Heart right ventricle (tissue), 16 donors: ENCODE measurements around the gene ACOT6. TPM values are rescaled to one million over a fixed set of nuclear protein-coding genes. Genes with fewer than 3 reads are reported as not detected.
A peak's percentile ranks its signal among the peaks of the same experiment; 100 is the strongest.
"Not testable (repeated sequence)": the region's sequence is repeated elsewhere in the genome, so short reads cannot be mapped to it uniquely, and the experiment has no call there.

Experiments
- ATAC-seq, 8 donors: fragments of 200-7000 bp; cut with Tn5 transposase; one replicate each; pipeline ENCODE4 v1.9.1; 2020; ENCODE audit warnings: mild to moderate bottlenecking in 8 of 8, moderate library complexity in 8 of 8, moderate number of reproducible peaks in 1 of 8
- DNase-seq, 2 donors: peaks; one replicate each; pipeline ENCODE4 v3.0.0-alpha.2; 2020
- H3K27ac ChIP-seq, 10 donors: fragments of 200-600 bp; sonication (generic) in 2 of 10; one replicate each; pipeline versions ENCODE4 v1.5.0 to v1.8.0; 2020 to 2022; ENCODE audit warnings: mild to moderate bottlenecking in 3 of 10
- H3K27me3 ChIP-seq, 7 donors: fragments of 200-600 bp; one replicate each; pipeline ENCODE4 v1.8.0; 2021 to 2022; ENCODE audit warnings: mild to moderate bottlenecking in 2 of 7
- H3K36me3 ChIP-seq, 9 donors: fragments of 200-600 bp; sonication (generic) in 1 of 9; one replicate each; pipeline versions ENCODE4 v1.5.0 to v1.8.0; 2020 to 2022; ENCODE audit warnings: mild to moderate bottlenecking in 2 of 9
- H3K4me1 ChIP-seq, 9 donors: fragments of 200-600 bp; sonication (generic) in 1 of 9; one replicate each; pipeline versions ENCODE4 v1.5.0 to v1.8.0; 2020 to 2022; ENCODE audit warnings: mild to moderate bottlenecking in 4 of 9
- H3K4me3 ChIP-seq, 10 donors: fragments of 200-600 bp; sonication (generic) in 2 of 10; one replicate each; pipeline versions ENCODE4 v1.5.0 to v1.8.0; 2020 to 2022; ENCODE audit warnings: mild to moderate bottlenecking in 7 of 10, moderate library complexity in 2 of 10
- H3K9me3 ChIP-seq, 11 donors: fragments of 200-600 bp in 10 of 11; sonication (generic) in 2 of 11; one replicate each; pipeline versions ENCODE4 v1.5.0 to v1.8.0; 2013 to 2022; ENCODE audit warnings: mild to moderate bottlenecking in 2 of 11, control low read depth in 1 of 11, moderate library complexity in 1 of 11
- WGBS, 2 donors: extraction: QIAGEN DNeasy Blood & Tissue Kit; methylation state at CpG; one replicate each; pipeline ENCODE4 v1.1.7; 2013; ENCODE audit warnings: inconsistent platforms in 1 of 2; 5-methylcytosine and 5-hydroxymethylcytosine counted together
- intact Hi-C, 10 donors: fragments of 100-400 bp; cut with DNase I; formaldehyde crosslinking; loops; one replicate each; pipeline versions ENCODE4 v1.11.1 to v1.14.2; 2022
- polyA plus RNA-seq, 2 donors: library from polyadenylated mRNA; stranded (reverse); fragments of 200-250 nt; gene quantifications; one replicate each; pipeline ENCODE4 v1.2.3, GENCODE V29; 2013
- total RNA-seq, 10 donors: library from RNA; stranded (reverse); fragmentation: NEBNext Ultra II Directional in 3 of 10; extraction: Animal tissue kit (Norgen Biotek cat#: 25700) in 3 of 10; gene quantifications; one replicate each; pipeline versions ENCODE4 v1.2.1 to v1.2.4, GENCODE V29; 2021 to 2023
- TF ChIP-seq, protein P1 (sequence below), 9 donors: fragments of 200-600 bp; sonication (generic) in 2 of 9; IDR thresholded peaks; one replicate each; pipeline versions ENCODE4 v1.5.0 to v1.8.0; 2021 to 2022; ENCODE audit warnings: antibody characterized with exemption in 9 of 9, mild to moderate bottlenecking in 5 of 9, moderate library complexity in 1 of 9
- donor health status: Arrhythmogenic right ventricular cardiomyopathy.
- donor health status: ischemic (EF 13 %, LVEDD 7.1; RV severe dilation, severe dysfunction).
- donor health status: healthy with polysubstance abuse.
- donor health status: DM: no; HTN: yes; CAD: no.
- donor health status: DM: no; HTN: no; CAD: no.
- donor health status: ischemic (EF 25% LVEDD 6.9; RV normal size, moderate dysfunction).
- donor health status: ischemic (EF 25% LVEDD 5.7; RV mildly dilated, moderate dysfunction).
- donor health status: healthy.
- donor health status: DM: yes; HTN: yes; CAD: no.
- donor health status: Ischemic cardiomyopathy.
- donor health status: ischemic (EF 35%, LVEDD 5.7; RV mildly dilated, moderate dysfunction).
- donor health status: nonischemic (EF 11% LVEDD 7.7; RV severe dilation, severe dysfunction).
- donor health status: DM: yes; HTN: yes; CAD: no.
- donor health status: PGD.
- donor health status: ischemic (EF 29% LVEDD 5.4; RV normal size, mild dysfunction).
- donor health status: nonischemic (EF 23%, LVEDD 6.1; RV moderate dilation, normal function).

Gene ACOT6
- total and polyA plus RNA-seq, 12 donors: not detected

DNA sequence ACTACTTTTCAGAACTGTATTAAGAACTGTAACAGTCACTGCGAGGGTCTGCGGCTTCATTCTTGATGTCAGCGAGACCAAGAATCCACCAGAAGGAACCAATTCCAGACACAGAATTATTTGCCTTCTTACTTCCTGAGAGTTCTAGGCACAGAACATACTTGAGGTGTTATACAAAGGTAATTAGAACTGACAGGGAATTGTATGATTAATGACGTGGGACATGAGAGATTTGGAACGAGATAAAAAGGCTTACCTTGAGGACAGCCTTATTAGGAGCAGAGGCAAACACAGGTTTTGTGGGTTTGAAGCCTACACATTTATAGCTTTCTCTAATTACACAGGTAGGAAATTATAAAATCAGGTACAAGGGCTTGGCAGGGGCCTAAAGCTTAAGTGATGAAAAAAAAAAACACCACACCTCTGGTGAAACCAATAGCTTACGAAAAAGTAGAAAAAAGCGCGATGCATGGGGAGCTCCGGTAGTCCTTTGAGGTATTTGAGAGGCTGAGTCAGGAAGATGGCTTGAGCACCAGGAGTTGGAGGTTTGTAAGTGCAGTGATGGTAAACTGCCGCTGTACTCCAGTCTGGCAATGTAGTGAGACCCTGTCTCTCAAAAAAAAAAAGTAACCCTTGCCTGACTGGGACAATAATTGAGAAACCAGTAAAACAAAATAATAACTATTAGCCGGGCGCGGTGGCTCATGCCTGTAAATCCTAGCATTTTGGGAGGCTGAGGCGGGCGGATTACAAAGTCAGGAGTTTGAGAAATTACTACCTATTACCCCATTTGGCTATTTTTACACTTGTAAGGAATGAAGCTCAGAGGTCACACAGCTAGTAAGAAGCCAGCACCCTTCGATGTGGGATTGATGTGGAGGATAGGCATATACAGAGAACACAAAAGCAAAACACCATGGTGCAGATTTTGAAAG, 44.1 kb upstream of the ACOT6 start:
- WGBS, 2 donors: 67 to 74% methylated on average over 16 of the region's 16 CpGs
- H3K4me1 ChIP-seq: peaks cover 3 to 44% (median 31%) of the 10 kb centered on the region in 9 donors
- DNase-seq: no peak
- intact Hi-C loops: loop anchor here in 5 of 10 donors (5.0 to 10.0 kb wide), 2 partner anchors 41 to 53 kb away; no protein-coding TSS in a partner anchor
- peak in 4 of 8 donors; percentile 2 to 10 (median 9) for ATAC-seq
- H3K27me3 ChIP-seq: no peaks in the 10 kb centered on the region
- TF ChIP-seq, protein P1, sequence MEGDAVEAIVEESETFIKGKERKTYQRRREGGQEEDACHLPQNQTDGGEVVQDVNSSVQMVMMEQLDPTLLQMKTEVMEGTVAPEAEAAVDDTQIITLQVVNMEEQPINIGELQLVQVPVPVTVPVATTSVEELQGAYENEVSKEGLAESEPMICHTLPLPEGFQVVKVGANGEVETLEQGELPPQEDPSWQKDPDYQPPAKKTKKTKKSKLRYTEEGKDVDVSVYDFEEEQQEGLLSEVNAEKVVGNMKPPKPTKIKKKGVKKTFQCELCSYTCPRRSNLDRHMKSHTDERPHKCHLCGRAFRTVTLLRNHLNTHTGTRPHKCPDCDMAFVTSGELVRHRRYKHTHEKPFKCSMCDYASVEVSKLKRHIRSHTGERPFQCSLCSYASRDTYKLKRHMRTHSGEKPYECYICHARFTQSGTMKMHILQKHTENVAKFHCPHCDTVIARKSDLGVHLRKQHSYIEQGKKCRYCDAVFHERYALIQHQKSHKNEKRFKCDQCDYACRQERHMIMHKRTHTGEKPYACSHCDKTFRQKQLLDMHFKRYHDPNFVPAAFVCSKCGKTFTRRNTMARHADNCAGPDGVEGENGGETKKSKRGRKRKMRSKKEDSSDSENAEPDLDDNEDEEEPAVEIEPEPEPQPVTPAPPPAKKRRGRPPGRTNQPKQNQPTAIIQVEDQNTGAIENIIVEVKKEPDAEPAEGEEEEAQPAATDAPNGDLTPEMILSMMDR (IDR thresholded peaks at IDR 0.05): no peak
- peaks cover 0 to 7% (median 0%) of the 10 kb centered on the region in 9 donors for H3K36me3 ChIP-seq
- no peaks in the 10 kb centered on the region for H3K9me3 ChIP-seq
- peak overlapping the region; percentile 77 to 98 (median 94) for H3K27ac ChIP-seq
- peak overlapping the region; percentile 21 to 89 (median 76) for H3K4me3 ChIP-seq

DNA sequence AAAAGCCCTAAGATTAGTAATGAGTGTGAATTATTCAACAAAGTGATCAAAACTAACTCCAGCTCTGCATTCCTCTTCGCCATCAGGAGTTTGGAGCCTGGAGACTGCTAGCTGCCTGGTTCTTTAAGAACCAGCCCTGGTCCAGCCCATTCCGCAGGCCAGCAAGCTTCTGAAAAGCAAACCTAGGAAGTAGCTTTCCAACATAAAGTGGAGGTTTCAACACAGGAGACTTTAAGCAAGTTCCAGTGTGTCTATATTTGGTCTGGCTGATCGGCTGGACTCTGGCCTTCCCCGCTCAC, 43.5 kb upstream of the ACOT6 start:
- not testable (repeated sequence) for DNase-seq

DNA sequence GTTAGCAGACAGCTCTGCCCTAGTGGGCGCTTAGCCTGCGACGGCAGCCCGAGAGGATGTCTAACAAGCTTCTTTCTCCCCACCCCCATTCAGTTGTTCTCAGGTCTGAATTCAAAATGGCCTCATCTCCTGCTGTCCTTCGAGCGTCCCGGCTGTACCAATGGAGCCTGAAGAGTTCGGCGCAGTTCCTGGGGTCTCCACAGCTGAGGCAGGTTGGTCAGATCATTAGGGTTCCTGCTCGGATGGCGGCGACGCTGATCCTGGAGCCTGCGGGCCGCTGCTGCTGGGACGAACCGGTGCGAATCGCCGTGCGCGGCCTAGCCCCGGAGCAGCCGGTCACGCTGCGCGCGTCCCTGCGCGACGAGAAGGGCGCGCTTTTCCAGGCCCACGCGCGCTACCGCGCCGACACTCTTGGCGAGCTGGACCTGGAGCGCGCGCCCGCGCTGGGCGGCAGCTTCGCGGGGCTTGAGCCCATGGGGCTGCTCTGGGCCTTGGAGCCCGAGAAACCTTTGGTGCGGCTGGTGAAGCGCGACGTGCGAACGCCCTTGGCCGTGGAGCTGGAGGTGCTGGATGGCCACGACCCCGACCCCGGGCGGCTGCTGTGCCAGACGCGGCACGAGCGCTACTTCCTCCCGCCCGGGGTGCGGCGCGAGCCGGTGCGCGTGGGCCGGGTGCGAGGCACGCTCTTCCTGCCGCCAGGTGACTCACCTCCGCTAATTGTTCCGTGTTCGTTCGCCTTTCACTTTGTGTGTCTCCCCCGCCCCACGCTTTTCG, 42.9 kb upstream of the ACOT6 start, which contains the start of gene ACOT2:
TSS of gene ACOT2 (plus strand) at position 29 of the 774 bp plus-strand sequence. CDS start at position 57, 28 bp downstream.
- peak within 1 kb of the TSS; percentile 56 to 89 (median 76) for H3K4me3 ChIP-seq
- peak; percentile 90 to 93 (median 92) for ATAC-seq
- H3K4me1 ChIP-seq: peaks cover 3 to 44% (median 31%) of the 10 kb centered on the region in 9 donors
- not testable (repeated sequence) for H3K9me3 ChIP-seq, H3K27me3 ChIP-seq
- peaks cover 0 to 16% (median 6%) of the 10 kb centered on the region in 9 donors for H3K36me3 ChIP-seq
- DNase-seq: peak; percentile 76 to 86
- TF ChIP-seq, protein P1 (IDR thresholded peaks at IDR 0.05): peak in 3 of 9 donors; percentile 8 to 16 (median 16)
- WGBS, 2 donors: 0% methylated on average over 67 to 72 of the region's 83 CpGs
- H3K27ac ChIP-seq: peak within 1 kb of the TSS; percentile 77 to 98 (median 94)
- intact Hi-C loops: loop anchor here in 5 of 10 donors (5.0 to 10.0 kb wide), 2 partner anchors 42 to 55 kb away; no protein-coding TSS in a partner anchor

More for the DNA sequence above, 43.5 kb upstream of the ACOT6 start:
- not testable (repeated sequence) for H3K9me3 ChIP-seq, ATAC-seq, H3K27me3 ChIP-seq
- Histone ChIP-seq H3K36me3 (peaks cover 0 to 10% (median 1%) of the 10 kb centered on the region in 9 donors), H3K27ac (peak overlapping the region; percentile 77 to 98 (median 94)), H3K4me1 (peaks cover 3 to 44% (median 31%) of the 10 kb centered on the region in 9 donors), H3K4me3 (peak overlapping the region; percentile 21 to 89 (median 76))
- intact Hi-C loops: loop anchor here in 5 of 10 donors (5.0 to 10.0 kb wide), 2 partner anchors 42 to 54 kb away; no protein-coding TSS in a partner anchor
- 10 to 11% methylated on average over 4 of the region's 4 CpGs for WGBS, 2 donors

DNA sequence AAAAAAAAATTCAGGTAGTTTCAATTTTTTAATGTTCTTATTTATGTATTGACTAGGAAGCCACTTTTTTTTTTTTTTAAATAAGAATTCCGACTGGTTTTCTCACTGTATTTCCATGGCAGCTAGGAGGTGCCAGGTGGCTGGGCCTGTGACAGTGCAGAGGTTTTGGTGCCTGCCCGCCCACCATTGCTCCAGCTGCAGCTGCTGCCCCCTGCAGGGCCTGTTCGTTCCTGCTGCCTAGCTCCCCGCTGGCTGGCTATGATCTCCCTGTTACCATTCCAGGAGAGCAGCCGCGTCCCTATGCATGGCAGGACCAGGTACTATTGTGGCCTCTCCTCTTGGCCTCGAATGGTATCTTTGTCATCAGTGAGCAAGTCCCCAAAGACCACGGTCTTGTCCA, 41.4 kb upstream of the ACOT6 start:
- ATAC-seq: peak; percentile 25 to 83 (median 74)
- 30 to 33% methylated on average over 8 of the region's 8 CpGs for WGBS, 2 donors
- H3K4me1 ChIP-seq: peaks cover 3 to 44% (median 31%) of the 10 kb centered on the region in 9 donors
- TF ChIP-seq, protein P1 (IDR thresholded peaks at IDR 0.05): peak; percentile 23 to 71 (median 68)
- DNase-seq: peak; percentile 42 to 70
- peak overlapping the region in 3 of 10 donors; percentile 92 to 96 (median 94) for H3K27ac ChIP-seq
- H3K4me3 ChIP-seq: peak overlapping the region in 4 of 10 donors; percentile 76 to 89 (median 76)
- intact Hi-C loops: loop anchor here in 1 of 10 donors (5.0 kb wide), 1 partner anchor 59 kb away; no protein-coding TSS in a partner anchor
- peaks cover 0 to 23% (median 12%) of the 10 kb centered on the region in 9 donors for H3K36me3 ChIP-seq
- not testable (repeated sequence) for H3K27me3 ChIP-seq, H3K9me3 ChIP-seq

DNA sequence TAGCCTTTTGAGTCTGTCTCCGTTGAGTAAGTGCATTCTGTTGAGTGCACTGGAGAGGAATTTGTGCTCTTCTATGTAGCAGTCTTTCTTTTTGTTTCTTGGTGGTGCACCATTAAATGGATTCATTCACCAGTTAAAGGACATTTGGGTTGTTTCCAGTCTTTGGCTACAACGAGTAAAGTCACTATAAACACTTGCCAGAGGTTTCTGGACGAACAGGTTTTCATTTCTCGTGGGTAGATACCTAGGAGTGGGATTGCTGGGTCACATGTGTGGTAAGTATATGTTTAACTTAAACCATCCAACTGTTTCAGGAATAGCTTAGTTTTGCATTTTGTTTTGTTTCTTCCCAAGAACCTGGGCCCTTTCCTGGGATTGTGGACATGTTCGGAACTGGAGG, 39.3 kb upstream of the ACOT6 start:
- not testable (repeated sequence) for H3K4me3 ChIP-seq, H3K27me3 ChIP-seq, H3K27ac ChIP-seq, DNase-seq, ATAC-seq, H3K9me3 ChIP-seq
- intact Hi-C loops: loop anchor here in 1 of 10 donors (5.0 kb wide), 1 partner anchor 61 kb away; no protein-coding TSS in a partner anchor
- peaks cover 0 to 39% (median 14%) of the 10 kb centered on the region in 9 donors for H3K36me3 ChIP-seq
- H3K4me1 ChIP-seq: peaks cover 3 to 27% (median 19%) of the 10 kb centered on the region in 9 donors
- 77 to 79% methylated on average over 5 of the region's 5 CpGs for WGBS, 2 donors

DNA sequence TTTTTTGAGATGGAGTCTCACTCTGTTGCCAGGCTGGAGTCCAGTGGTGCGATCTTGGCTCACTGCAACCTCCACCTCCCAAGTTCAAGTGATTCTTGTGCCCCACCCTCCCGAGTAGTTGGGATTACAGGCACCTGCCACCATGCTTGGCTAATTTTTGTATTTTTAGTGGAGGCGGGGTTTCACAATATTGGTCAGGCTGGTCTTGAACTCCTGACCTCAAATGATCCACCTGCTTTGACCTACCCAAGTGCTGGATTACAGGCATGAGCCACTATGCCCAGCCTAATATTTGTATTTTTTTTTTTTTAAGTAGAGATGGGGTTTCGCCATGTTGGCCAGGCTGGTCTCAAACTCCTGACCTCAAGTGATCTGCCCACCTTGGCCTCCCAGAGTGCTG, 38.6 kb upstream of the ACOT6 start:
- not testable (repeated sequence) for H3K27me3 ChIP-seq, H3K4me3 ChIP-seq, DNase-seq, H3K27ac ChIP-seq, H3K9me3 ChIP-seq, ATAC-seq
- Histone ChIP-seq H3K4me1 (peaks cover 0 to 20% (median 12%) of the 10 kb centered on the region in 9 donors), H3K36me3 (peaks cover 0 to 46% (median 14%) of the 10 kb centered on the region in 9 donors)
- intact Hi-C loops: loop anchor here in 1 of 10 donors (5.0 kb wide), 1 partner anchor 61 kb away; no protein-coding TSS in a partner anchor
- WGBS, 2 donors: 97 to 99% methylated on average over 4 of the region's 4 CpGs

DNA sequence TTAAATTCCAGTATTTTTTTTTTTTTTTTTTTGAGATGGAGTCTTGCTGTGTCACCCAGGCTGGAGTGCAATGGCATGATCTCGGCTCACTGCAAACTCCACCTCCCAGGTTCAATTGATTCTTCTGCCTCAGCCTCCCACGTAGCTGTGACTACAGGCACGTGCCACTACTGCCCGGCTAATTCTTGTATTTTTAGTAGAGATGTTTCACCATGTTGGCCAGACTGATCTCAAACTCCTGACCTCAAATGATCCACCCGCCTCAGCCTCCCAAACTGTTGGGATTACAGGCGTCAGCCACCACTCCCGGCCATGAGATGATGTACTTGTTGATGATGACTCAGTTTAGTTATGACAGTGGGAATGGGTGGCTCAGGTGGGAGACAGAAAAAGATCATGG, 38.1 kb upstream of the ACOT6 start:
- H3K9me3 ChIP-seq, H3K4me3 ChIP-seq, ATAC-seq, H3K27me3 ChIP-seq, H3K27ac ChIP-seq, DNase-seq: not testable (repeated sequence)
- H3K4me1 ChIP-seq: peaks cover 0 to 18% (median 10%) of the 10 kb centered on the region in 9 donors
- intact Hi-C loops: loop anchor here in 1 of 10 donors (5.0 kb wide), 1 partner anchor 62 kb away; no protein-coding TSS in a partner anchor
- 96 to 97% methylated on average over 7 of the region's 7 CpGs for WGBS, 2 donors
- H3K36me3 ChIP-seq: peaks cover 0 to 50% (median 14%) of the 10 kb centered on the region in 9 donors
